ENCODE results near the gene CACNA1D. TPM values are rescaled to one million over a fixed set of nuclear protein-coding genes. Genes with fewer than 3 reads are reported as not detected.

The CACNA1D gene
- total and polyA plus RNA-seq, 8 donors: 0.31 to 36.5 (median 12.5) TPM

DNA sequence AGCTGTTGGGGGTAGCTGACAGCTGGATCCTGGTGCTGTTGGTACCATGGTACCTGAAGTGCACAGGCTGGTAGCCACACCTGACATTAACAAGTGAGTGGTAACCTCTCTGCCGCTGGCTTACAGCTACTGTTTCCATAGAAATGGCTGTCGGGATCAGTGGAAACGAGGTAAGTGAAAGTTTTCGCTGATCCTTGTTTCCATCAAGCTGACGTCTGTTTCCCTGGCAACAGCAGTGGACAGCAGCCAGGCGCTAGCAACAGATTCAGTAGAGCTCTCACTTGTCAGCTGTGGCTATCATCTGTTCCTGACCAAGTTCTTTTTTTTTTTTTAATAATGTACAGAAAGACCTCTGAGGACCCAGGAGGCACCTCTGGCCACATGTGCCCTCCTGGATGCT lies 185.6 kb downstream of the CACNA1D start:
- DNase-seq: peak in 1 of 2 donors; percentile 93
- WGBS, 5 donors: 17 to 36% (median 29%) methylated on average over 6 of the region's 6 CpGs
- H3K27ac ChIP-seq: no peak overlapping the region
- H3K4me3 ChIP-seq: no peak overlapping the region
- peaks cover 0 to 4% (median 0%) of the 10 kb centered on the region in 3 donors for H3K27me3 ChIP-seq
- TF ChIP-seq, protein P1, sequence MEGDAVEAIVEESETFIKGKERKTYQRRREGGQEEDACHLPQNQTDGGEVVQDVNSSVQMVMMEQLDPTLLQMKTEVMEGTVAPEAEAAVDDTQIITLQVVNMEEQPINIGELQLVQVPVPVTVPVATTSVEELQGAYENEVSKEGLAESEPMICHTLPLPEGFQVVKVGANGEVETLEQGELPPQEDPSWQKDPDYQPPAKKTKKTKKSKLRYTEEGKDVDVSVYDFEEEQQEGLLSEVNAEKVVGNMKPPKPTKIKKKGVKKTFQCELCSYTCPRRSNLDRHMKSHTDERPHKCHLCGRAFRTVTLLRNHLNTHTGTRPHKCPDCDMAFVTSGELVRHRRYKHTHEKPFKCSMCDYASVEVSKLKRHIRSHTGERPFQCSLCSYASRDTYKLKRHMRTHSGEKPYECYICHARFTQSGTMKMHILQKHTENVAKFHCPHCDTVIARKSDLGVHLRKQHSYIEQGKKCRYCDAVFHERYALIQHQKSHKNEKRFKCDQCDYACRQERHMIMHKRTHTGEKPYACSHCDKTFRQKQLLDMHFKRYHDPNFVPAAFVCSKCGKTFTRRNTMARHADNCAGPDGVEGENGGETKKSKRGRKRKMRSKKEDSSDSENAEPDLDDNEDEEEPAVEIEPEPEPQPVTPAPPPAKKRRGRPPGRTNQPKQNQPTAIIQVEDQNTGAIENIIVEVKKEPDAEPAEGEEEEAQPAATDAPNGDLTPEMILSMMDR (IDR thresholded peaks at IDR 0.05): no peak
- TF ChIP-seq POLR2AphosphoS5 (IDR thresholded peaks at IDR 0.05) (no peak), POLR2A (IDR thresholded peaks at IDR 0.05) (no peak), EP300 (IDR thresholded peaks at IDR 0.05) (no peak)
- no peaks in the 10 kb centered on the region for H3K36me3 ChIP-seq
- peaks cover 0 to 11% (median 3%) of the 10 kb centered on the region in 4 donors for H3K4me1 ChIP-seq
- intact Hi-C loops (cut with DNase I; ENCODE audit: low total_unique reads): no loop called here
- no peaks in the 10 kb centered on the region for H3K9me3 ChIP-seq

DNA sequence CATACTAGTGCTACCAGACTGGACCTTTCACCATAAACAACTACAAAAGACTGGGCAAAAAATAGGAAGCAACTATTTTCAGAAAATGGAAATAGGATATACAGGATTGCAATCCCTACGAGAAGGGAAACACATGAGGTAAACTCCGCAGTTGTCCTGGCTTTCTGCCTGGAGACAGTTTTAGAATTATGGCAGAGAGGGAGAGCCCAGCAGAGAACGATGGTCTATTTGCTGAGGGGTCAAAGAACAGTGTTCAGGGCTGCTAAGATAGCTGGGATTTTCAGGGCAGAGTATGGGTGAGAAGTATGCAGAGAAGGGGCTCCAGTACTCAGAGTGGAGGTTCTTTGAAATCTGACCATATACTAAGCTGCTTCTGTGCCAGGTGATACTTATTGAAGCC lies 188.4 kb downstream of the CACNA1D start:
- DNase-seq: no peak
- 49 to 68% (median 52%) methylated on average over 3 of the region's 3 CpGs for WGBS, 5 donors
- no peak for TF ChIP-seq POLR2A (IDR thresholded peaks at IDR 0.05)
- TF ChIP-seq POLR2AphosphoS5 (IDR thresholded peaks at IDR 0.05): no peak
- TF ChIP-seq, protein P1 (IDR thresholded peaks at IDR 0.05): no peak
- TF ChIP-seq EP300 (IDR thresholded peaks at IDR 0.05): no peak
- intact Hi-C loops (cut with DNase I; ENCODE audit: low total_unique reads): no loop called here
- peaks cover 0 to 11% (median 3%) of the 10 kb centered on the region in 4 donors for H3K4me1 ChIP-seq
- no peak overlapping the region for H3K4me3 ChIP-seq
- no peaks in the 10 kb centered on the region for H3K36me3 ChIP-seq
- no peaks in the 10 kb centered on the region for H3K27me3 ChIP-seq
- H3K27ac ChIP-seq: no peak overlapping the region
- H3K9me3 ChIP-seq: no peaks in the 10 kb centered on the region

DNA sequence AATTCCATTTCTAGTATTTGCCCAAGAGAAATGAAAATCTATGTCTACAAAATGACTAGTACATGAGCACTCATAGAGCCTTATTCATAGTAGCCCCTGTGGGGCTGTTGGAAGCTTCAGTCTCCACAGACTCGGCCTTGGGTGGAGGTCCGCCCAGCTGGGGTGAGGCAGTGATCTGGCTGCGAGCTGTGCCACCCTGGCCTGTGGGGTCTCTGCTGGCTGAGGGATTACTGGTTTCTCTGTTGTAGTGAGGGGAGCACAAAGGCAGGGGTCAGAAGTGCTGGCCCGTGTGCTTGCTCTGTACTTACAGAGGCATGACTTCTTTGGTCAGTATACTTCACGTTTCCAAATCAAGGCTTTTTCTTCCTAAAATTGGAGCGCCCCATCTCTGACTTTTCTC lies 193.7 kb downstream of the CACNA1D start:
- intact Hi-C loops (cut with DNase I; ENCODE audit: low total_unique reads): no loop called here
- no peaks in the 10 kb centered on the region for H3K4me1 ChIP-seq
- H3K36me3 ChIP-seq: no peaks in the 10 kb centered on the region
- no peak for DNase-seq
- no peak overlapping the region for H3K4me3 ChIP-seq
- H3K27me3 ChIP-seq: no peaks in the 10 kb centered on the region
- WGBS, 5 donors: 78 to 86% (median 81%) methylated on average over 6 of the region's 6 CpGs
- H3K27ac ChIP-seq: no peak overlapping the region
- no peak for TF ChIP-seq POLR2AphosphoS5 (IDR thresholded peaks at IDR 0.05)
- TF ChIP-seq, protein P1 (IDR thresholded peaks at IDR 0.05): no peak
- no peak for TF ChIP-seq POLR2A (IDR thresholded peaks at IDR 0.05)
- TF ChIP-seq EP300 (IDR thresholded peaks at IDR 0.05): no peak
- H3K9me3 ChIP-seq: no peaks in the 10 kb centered on the region

DNA sequence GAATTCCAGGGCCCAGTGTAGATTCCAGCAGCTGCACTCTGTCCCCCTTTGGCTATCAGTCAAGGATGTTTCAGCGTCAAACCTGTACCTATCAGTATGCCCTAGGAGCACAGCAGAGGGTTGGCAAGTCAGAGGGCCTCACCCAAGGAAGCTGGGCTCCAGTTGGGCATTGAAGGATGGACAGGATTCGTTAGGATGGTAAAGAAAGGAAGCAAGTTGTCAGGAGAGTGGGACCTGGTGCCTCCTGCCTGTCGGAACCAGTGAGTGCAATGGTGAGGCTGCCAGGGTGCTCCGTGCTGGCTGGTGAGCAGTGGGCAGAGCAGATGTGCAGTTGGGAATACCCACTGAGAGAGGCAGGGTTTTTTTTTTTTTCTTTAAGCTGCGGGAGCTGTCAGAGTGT lies 194.6 kb downstream of the CACNA1D start:
- Histone ChIP-seq H3K4me1 (no peaks in the 10 kb centered on the region), H3K9me3 (no peaks in the 10 kb centered on the region), H3K27ac (no peak overlapping the region), H3K36me3 (no peaks in the 10 kb centered on the region), H3K4me3 (no peak overlapping the region), H3K27me3 (no peaks in the 10 kb centered on the region)
- intact Hi-C loops (cut with DNase I; ENCODE audit: low total_unique reads): no loop called here
- TF ChIP-seq, protein P1 (IDR thresholded peaks at IDR 0.05): no peak
- TF ChIP-seq POLR2AphosphoS5 (IDR thresholded peaks at IDR 0.05): no peak
- TF ChIP-seq EP300 (IDR thresholded peaks at IDR 0.05): no peak
- no peak for TF ChIP-seq POLR2A (IDR thresholded peaks at IDR 0.05)
- 48 to 66% (median 62%) methylated on average over 4 to 5 of the region's 5 CpGs for WGBS, 5 donors
- DNase-seq: no peak
